NCI-H2227 treated with DMSO at 0.1 percent for 48 hours (cell line): ENCODE data around the gene BRD9.
"Not testable (repeated sequence)": the region's sequence is repeated elsewhere in the genome, so short reads cannot be mapped to it uniquely, and the experiment has no call there.

Experiments used
- DNase-seq: peaks from one replicate; lab custom pipeline; 2025; lab: John Stamatoyannopoulos, UW

The BRD9 gene

GRCh38 chr5:843926-844325 is 48.7 kb downstream of the BRD9 start:
- not testable (repeated sequence) for DNase-seq

DNA sequence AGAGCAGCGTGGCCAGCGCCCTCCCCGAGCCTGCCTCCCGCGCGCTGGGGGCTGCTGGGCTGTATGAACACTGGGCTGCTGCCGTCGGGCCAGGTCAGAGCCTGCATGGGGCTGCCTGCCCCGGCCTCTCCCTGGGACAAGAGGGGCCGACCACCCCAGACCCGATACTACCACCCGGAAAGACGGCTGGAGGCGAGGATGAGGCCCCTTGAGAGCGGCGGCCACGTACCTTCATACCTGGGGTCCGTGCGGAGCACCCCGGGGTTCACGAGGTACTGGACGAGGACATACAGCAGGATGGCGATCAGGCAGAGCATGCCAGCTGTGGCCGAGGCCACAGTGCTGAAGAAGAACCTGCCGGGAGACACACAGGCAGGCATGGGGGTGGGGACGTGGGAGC is 49.2 kb downstream of the BRD9 start:
- DNase-seq: not testable (repeated sequence)

GRCh38 chr5:842402-843221 is 50.0 kb downstream of the BRD9 start:
- not testable (repeated sequence) for DNase-seq

DNA sequence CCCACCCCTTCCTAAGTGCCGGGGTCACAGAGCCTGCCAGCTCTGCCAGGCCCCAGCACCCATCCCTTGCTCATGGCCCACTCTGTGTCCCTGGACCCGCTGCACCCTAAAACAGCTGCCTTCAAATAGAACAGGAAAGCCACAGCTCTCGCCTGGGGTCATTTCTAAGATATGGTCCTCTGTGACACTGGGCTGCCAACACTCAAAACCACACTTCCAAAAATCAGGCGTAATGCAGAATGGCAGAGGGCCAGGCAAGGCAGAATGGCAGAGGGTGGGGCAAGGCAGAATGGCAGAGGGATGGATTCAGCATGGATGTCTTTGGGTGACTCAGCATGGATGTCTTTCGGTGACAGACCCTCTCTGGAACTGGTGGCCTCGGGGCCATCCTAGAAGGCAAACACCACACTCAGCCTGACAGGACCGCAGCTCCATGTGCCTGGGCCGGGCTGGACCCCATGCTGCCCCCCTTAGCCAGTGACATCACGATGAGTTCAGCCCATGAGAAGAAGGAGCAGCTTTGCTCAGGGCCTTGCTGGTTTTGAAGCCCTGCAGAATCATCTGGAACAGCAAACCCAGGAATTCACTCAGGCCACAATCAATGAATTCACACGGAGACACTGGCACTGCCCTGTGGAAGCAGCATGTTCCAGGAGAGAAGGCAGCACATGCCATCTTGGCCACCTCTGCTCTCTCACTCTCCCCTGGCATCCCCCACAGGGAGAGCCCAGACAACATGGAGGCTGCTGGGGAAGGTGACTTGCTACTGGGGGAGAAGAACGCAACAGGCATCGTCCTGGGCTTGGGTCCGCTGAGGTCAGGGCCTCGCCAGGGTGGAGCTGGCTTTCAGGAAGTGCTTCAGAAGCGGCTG is 50.8 kb downstream of the BRD9 start:
- not testable (repeated sequence) for DNase-seq

- not testable (repeated sequence) for DNase-seq
Measured at GRCh38 chr5:840974-841435, 51.6 kb downstream of the BRD9 start.

DNA sequence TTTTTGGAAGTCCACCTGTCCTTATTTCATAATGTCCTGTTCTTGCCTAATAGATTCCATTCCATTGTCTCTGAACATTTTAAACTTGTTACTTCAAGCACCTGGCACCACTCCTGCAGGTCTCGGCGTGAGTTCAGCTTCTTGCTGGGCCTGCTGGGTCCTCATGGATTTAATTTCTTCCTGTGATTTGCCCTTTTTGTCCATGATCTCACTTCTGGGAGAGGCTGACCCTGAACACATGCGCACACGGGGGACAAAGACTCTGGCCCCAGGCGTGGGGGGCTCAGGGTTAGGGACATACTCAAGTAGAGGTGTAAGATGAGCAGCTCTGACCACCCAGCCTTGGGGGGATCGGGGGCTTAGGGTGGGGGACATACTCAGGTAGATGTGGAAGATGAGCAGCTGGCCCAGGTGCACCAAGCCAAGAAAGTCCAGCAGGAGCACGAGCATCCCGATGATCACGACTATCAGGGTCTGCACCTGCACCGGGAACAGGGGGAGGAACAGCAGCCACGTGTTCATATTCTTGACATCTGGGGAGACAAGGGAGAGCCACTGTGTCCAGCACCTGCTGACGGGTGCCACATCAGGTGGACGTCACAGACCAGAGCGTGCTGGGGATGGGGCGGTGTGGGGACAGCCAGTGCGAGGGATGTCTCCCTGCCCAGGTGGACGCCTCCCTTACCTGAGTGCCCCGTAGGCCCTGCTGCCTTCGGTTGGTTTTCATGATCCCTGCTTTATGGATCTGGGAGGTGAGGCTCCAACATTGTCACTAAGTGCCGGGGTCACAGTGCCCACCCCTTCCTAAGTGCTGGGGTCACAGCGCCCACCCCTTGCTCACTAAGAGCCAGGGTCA is 52.3 kb downstream of the BRD9 start:
- not testable (repeated sequence) for DNase-seq

DNA sequence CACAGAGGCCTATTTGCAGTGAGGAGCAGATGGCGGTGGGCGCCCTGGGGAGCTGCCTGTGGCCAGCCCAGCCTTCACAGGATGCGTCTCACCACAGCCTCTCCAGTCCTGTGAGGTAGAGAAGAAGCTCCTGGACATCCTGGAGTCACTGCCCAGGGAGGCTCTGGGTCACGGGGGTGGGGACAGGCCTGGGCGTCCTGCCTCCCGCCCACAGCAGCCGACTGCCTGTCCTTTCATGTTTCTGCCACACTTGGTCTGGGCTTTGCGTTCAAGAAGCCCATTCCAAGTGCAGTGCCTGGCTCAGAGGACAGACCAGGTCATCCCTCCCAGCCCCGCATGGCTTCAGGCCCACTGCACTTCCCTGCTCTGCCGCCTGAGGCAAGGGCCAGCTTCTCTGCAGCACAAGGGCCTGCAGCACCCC is 54.2 kb downstream of the BRD9 start:
- not testable (repeated sequence) for DNase-seq

DNA sequence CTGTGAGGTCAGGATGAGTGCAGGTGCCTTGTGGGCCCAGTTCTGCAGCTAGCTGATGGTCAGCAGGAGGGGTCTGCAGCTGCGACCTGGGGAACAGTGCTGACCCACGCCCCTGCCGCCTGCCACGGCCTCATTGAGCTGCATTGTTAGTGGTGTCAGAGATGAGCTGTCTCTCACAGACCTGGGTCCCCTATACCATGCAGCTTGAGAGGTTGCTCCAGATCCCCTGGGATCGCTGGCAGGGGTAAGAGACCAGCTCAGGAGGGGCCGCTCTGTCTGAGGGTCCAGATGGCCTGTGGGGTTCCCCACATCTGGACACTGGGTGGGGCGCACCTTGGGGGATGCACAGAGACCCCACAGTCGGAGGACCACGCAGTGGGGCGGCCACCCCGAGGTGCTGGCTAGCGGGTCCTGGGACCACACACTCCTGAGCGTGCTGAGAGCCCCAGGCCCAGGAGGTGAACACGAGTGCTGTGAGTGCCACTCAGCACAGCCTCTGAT is 54.9 kb downstream of the BRD9 start:
- not testable (repeated sequence) for DNase-seq

DNA sequence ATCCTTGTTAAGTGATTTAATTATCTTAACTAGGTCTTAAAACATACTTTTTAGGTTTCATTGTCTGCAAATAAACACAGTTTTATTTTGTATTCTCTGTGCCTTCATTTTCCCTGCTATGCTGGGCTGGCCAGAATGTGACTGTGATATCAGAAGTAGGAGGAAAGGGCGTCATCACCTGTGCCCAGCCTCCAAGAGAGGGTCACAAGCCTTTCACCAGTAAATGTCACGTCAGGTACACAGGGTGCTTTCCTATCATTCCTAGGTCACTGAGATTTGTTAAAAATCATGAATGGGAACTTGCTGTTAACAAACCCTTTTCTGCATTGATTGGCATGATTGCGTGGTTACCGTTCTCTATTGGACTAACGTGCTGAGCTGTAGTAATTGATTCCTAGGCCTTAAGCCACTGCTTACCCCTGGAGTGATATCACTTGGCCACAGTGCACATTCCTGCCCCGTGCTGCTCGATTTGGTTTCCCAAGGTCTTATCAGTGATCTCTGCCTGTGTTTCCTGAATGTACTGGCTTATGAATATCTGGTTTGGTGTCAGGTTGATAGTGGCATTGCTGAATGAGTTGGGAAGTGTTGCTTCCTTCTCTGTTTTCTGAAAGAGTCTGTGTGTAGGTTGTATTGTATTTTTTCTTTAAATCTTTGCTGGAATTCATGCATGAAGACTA is 56.5 kb downstream of the BRD9 start:
- DNase-seq: not testable (repeated sequence)

DNA sequence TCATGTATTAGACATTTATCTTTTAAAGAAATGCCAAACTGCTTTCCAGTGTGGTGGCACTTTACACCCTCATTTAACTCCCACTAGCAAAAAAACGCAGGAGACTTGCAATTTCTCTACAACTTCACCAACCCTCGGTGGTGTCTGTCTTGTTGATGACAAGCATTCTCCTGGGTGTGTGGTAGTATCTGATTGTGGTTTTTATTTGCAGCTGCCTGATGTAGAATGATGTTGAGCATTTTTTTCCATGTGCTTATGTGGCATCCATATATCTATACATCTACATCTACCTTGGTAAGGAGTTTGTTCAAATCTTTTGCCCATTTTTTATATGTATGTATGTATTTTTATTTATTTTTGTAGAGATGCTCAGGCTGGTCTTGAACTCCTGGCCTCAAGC is 58.6 kb downstream of the BRD9 start:
- DNase-seq: not testable (repeated sequence)

DNA sequence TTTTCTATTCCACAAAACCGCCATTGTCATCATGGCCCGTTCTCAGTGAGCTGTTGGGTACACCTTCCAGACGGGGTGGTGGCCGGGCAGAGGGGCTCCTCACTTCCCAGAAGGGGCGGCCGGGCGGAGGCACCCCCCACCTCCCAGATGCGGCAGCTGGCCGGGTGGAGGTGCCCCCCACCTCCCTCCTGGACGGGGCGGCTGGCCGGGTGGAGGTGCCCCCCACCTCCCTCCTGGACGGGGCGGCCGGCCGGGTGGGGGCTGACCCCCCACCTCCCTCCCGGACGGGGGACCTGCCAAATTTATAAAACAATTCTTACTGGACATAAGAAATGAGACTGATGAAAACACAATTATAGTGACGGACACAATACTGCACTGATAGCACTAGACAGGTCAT is 64.4 kb downstream of the BRD9 start:
- not testable (repeated sequence) for DNase-seq

DNA sequence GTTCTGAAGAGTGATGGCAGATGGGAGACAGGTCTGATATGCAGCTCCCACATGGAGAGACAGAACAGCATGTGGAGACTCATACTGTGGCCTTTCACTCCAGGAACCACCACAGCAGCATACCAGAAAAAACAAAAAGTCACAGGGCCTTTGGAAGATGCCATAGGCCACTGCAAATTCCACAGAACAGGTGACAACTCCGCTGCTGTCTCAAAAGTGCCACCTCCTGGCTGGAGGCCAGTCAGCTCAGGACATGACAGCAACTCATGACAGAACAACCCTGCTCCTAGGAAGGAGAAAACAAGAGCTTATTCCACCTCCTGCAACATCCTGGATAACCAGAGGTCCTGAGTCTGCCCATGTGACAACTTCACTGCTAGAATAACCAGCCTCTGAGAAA is 67.1 kb downstream of the BRD9 start:
- DNase-seq: not testable (repeated sequence)

DNA sequence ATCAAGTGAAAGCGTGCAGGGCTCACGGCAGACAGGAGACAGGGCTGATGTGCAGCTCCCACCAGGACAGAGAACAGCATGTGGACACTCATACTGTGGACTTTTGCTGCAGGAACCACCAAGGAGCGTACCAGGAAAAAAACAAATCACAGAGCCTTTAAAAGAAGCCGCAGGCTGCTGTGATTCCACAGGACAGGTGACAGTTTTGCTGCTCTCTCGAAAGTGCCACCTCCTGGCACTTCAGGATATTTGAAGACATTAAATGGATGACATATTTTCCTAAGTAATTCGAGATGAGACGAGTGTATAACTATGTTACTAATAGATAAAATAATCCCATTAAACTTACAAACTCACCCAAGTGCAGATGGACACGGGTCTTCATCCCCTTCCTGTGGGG is 71.1 kb downstream of the BRD9 start:
- DNase-seq: no peak

DNA sequence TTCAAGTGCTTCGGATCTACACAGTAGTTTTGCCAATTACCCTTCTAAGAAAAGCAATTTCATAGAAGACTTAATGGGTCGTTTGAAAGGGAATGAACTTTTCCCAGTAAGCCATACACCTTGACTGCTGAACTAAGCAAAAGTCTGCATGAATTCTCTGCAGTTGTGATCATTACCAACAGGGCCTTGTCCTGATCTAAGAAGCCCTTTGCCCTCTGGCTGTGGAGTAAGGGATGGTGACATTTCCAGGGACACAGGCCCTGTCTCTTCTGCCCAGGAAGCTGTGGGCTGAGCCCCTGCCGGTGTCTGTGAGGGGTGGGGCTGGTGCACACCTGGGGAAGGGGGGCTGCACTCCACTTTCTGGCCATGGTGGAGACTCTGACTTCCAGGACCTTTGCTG is 72.4 kb downstream of the BRD9 start:
- no peak for DNase-seq

DNA sequence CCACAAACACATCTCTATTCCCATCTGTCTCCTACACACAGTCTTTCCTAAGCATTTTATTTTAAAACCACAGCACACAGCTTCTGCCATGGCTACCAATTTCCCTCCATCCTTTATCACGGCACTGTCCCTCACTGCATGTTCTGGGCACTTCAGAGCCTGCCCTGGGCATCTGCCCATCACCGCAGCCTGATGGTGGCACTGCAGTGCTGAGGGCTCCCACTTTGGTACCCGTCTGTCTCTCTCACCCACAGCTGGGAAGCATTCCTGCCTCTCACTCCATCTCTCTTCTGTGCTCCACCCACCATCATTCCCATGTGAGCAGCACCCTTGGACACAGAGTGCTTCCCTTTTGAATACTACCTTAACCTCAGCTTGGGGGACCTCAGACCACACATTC is 73.5 kb downstream of the BRD9 start:
- no peak for DNase-seq

DNA sequence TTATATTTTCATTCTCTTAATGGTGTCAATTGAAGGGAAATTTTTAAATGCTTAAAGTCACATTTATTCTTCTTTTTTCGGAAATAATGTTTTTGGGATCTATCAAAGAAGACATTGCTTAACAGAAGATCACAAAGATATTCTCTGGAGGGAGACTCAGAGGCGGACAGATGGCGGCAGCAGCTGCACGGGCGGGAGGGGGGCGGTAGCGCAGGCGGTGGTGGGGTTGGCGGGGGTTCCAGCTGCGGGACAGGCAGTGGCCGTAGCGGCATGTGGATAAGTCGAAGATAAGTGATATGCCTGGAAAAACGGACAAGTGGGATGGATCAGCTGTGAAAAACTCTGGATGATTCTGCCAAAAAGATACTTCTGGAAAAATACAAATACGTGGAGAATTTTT is 76.4 kb downstream of the BRD9 start:
- DNase-seq: no peak

GRCh38 chr5:815449-815848 is 77.2 kb downstream of the BRD9 start:
- DNase-seq: no peak
